Measurements from ENCODE around the gene DTNBP1.

The DTNBP1 gene

GRCh38 chr6:15574023-15574422 lies 88.8 kb downstream of the DTNBP1 start:
- H3K27ac ChIP-seq = no peak overlapping the region
- no peak for DNase-seq
- H3K36me3 ChIP-seq = no peaks in the 10 kb centered on the region
- H3K4me3 ChIP-seq = no peak overlapping the region
- no peaks in the 10 kb centered on the region for H3K4me1 ChIP-seq
- H3K9me3 ChIP-seq = no peaks in the 10 kb centered on the region
- TF ChIP-seq CTCF (IDR thresholded peaks at IDR 0.05) = no peak
- intact Hi-C loops (cut with DNase I; ENCODE audit: low total_unique reads) = no loop called here
- H3K27me3 ChIP-seq = no peaks in the 10 kb centered on the region

- Histone ChIP-seq H3K4me1 (no peaks in the 10 kb centered on the region), H3K4me3 (no peak overlapping the region), H3K36me3 (no peaks in the 10 kb centered on the region), H3K27me3 (no peaks in the 10 kb centered on the region), H3K9me3 (no peaks in the 10 kb centered on the region), H3K27ac (no peak overlapping the region)
- intact Hi-C loops (cut with DNase I; ENCODE audit: low total_unique reads) = no loop called here
- no peak for DNase-seq
- no peak for TF ChIP-seq CTCF (IDR thresholded peaks at IDR 0.05)
Measured at GRCh38 chr6:15573384-15573783, 89.4 kb downstream of the DTNBP1 start.

- H3K27me3 ChIP-seq = no peaks in the 10 kb centered on the region
Measured at GRCh38 chr6:15572296-15573016, 90.4 kb downstream of the DTNBP1 start.

DNA sequence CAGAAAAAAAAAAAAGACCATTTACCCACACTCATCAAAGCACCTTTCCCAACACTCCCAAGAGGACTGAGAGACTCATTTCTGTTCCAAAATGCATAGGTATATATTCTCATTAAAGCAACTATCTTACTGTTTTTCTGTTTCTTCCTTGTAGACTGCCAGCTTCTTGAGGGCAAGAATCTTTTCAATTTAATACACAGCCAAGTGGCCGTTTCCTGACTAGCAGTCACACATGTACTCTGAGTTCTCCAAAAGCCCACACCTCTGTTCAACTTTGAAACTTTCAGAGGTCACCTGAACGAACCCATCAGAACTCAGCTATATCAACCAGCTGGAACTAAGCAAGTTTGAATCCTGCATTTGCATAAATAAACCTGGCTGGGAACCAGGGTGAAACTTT lies 92.7 kb downstream of the DTNBP1 start:
- DNase-seq = no peak
- TF ChIP-seq CTCF (IDR thresholded peaks at IDR 0.05) = no peak
- no peak overlapping the region for H3K4me3 ChIP-seq
- no peaks in the 10 kb centered on the region for H3K9me3 ChIP-seq
- H3K4me1 ChIP-seq = no peaks in the 10 kb centered on the region
- H3K36me3 ChIP-seq = no peaks in the 10 kb centered on the region
- H3K27ac ChIP-seq = no peak overlapping the region
- intact Hi-C loops (cut with DNase I; ENCODE audit: low total_unique reads) = no loop called here
- no peaks in the 10 kb centered on the region for H3K27me3 ChIP-seq

More at GRCh38 chr6:15572296-15573016, 90.4 kb downstream of the DTNBP1 start:
- Histone ChIP-seq H3K36me3 (no peaks in the 10 kb centered on the region), H3K4me3 (no peak overlapping the region), H3K27ac (no peak overlapping the region), H3K9me3 (no peaks in the 10 kb centered on the region), H3K4me1 (no peaks in the 10 kb centered on the region)
- no peak for DNase-seq
- no peak for TF ChIP-seq CTCF (IDR thresholded peaks at IDR 0.05)
- intact Hi-C loops (cut with DNase I; ENCODE audit: low total_unique reads) = no loop called here

- H3K36me3 ChIP-seq = no peaks in the 10 kb centered on the region
- no peak overlapping the region for H3K27ac ChIP-seq
- H3K9me3 ChIP-seq = no peaks in the 10 kb centered on the region
- no peaks in the 10 kb centered on the region for H3K27me3 ChIP-seq
- no peak for DNase-seq
- no peaks in the 10 kb centered on the region for H3K4me1 ChIP-seq
- intact Hi-C loops (cut with DNase I; ENCODE audit: low total_unique reads) = no loop called here
- TF ChIP-seq CTCF (IDR thresholded peaks at IDR 0.05) = no peak
- H3K4me3 ChIP-seq = no peak overlapping the region
Measured at GRCh38 chr6:15569035-15569995, 93.5 kb downstream of the DTNBP1 start.

Data from tibial artery (tissue), 4 donors.